Activated CD4-positive, alpha-beta T cell treated with anti-CD3 and anti-CD28 coated beads for 36 hours (primary cell): Measurements from ENCODE around the gene SLU7. TPM values are rescaled to one million over a fixed set of nuclear protein-coding genes. Genes with fewer than 3 reads are reported as not detected.

Experiments used
- ATAC-seq: fragments of 200-7000 bp; cut with Tn5 transposase; one replicate; pipeline ENCODE4 v1.10.0; 2021; ENCODE audit warnings: mild to moderate bottlenecking, moderate library complexity
- CTCF ChIA-PET: fragments of 350-600 bp; sonication (Branson Sonifier 250); formaldehyde crosslinking; loops from one replicate; lab custom pipeline; 2021; ENCODE audit warnings: antibody characterized with exemption; lab: Charles Lee
- POLR2A ChIA-PET: fragments of 350-600 bp; sonication (Branson Sonifier 250); formaldehyde crosslinking; loops from one replicate; lab custom pipeline; 2021; ENCODE audit warnings: antibody characterized with exemption, inconsistent platforms; lab: Charles Lee
- DNase-seq: peaks from one replicate; pipeline ENCODE4 v3.0.0-alpha.2; 2020
- H3K27ac Mint-ChIP-seq: one replicate; pipeline ENCODE4 v1.8.0; 2021; ENCODE audit warnings: mixed read lengths
- H3K27me3 Mint-ChIP-seq: one replicate; pipeline ENCODE4 v1.8.0; 2021; ENCODE audit warnings: mixed read lengths
- H3K36me3 Mint-ChIP-seq: one replicate; pipeline ENCODE4 v1.8.0; 2021; ENCODE audit warnings: low read depth, mixed read lengths
- H3K4me1 Mint-ChIP-seq: one replicate; pipeline ENCODE4 v1.8.0; 2021; ENCODE audit warnings: mixed read lengths
- H3K4me3 Mint-ChIP-seq: one replicate; pipeline ENCODE4 v1.8.0; 2021; ENCODE audit warnings: mild to moderate bottlenecking, moderate library complexity, mixed read lengths
- H3K9me3 Mint-ChIP-seq: one replicate; pipeline ENCODE4 v1.8.0; 2021; ENCODE audit warnings: low read depth, mixed read lengths
- intact Hi-C, 2 experiments: fragments of 100-400 bp; cut with DNase I in 1 of 2; cut with micrococcal nuclease in 1 of 2; formaldehyde crosslinking; loops; one replicate each; pipeline versions ENCODE4 v1.14.2 to v1.15.1; 2022 to 2024; cut with DNase I, micrococcal nuclease
- total RNA-seq, 2 experiments: library from RNA; stranded (reverse); gene quantifications; one replicate each; pipeline ENCODE4 v1.2.3, GENCODE V29; 2021

SLU7 gene
- total RNA-seq, 2 experiments from 2014 or later = 41.1 to 53.0 TPM

DNA sequence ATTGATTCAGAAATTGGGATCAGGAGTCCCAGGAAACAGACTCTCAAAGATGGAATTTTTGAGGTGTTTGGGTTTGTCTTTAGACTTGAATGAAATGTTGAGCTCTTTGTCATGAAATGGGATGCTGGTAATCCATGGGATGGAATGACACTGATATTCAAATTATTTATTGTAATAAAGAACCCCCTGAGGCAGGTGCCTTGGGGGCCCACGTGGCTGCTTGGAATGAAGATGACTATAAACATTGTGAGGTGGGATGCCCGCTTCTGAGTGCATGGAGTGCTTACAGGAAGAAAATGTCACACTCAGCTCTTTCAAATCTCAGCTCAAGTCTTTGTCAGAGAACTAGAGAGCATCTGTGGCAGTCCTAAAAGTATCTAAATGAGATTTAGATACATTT lies 38.8 kb downstream of the SLU7 start:
- H3K27ac Mint-ChIP-seq = no peak overlapping the region
- no peaks in the 10 kb centered on the region for H3K4me1 Mint-ChIP-seq
- H3K27me3 Mint-ChIP-seq = peaks cover 14% of the 10 kb centered on the region
- intact Hi-C loops = no loop called here
- H3K9me3 Mint-ChIP-seq = no peaks in the 10 kb centered on the region
- no peak overlapping the region for H3K4me3 Mint-ChIP-seq
- CTCF ChIA-PET = interaction anchor here (0.8 to 1.5 kb wide), 3 partner anchors 9 to 13 kb away, joined by 3 to 7 read pairs (median 5); no protein-coding TSS in a partner anchor
- DNase-seq = no peak
- no peak for ATAC-seq
- H3K36me3 Mint-ChIP-seq = no peaks in the 10 kb centered on the region
- POLR2A ChIA-PET = no interaction called here

DNA sequence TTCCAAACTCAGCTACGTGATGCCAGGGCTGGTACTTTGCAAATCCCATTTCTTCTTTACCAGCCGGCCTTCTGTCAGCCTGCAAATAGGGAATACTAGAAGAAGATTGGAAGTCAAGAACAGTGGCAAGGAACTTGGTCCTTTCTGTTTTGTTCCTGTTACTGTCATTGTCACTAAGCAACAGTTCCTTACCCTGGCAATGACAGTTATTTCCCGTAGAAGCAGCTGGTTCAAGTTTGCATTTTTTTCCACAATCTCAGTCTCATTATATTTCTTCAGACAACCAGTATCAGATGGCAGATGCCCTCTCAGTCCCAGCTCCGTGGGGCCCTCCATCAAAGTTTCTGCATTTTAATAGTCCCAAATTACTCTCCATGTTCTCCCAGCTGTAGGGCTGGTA lies 39.4 kb downstream of the SLU7 start:
- H3K9me3 Mint-ChIP-seq = no peaks in the 10 kb centered on the region
- no peak overlapping the region for H3K27ac Mint-ChIP-seq
- ChIA-PET CTCF (interaction anchor here (0.8 to 1.5 kb wide), 4 partner anchors 8 to 14 kb away, joined by 3 to 7 read pairs (median 4); no protein-coding TSS in a partner anchor), POLR2A (no interaction called here)
- H3K27me3 Mint-ChIP-seq = peaks cover 19% of the 10 kb centered on the region
- ATAC-seq (no peak), DNase-seq (no peak)
- no peaks in the 10 kb centered on the region for H3K4me1 Mint-ChIP-seq
- H3K4me3 Mint-ChIP-seq = no peak overlapping the region
- H3K36me3 Mint-ChIP-seq = no peaks in the 10 kb centered on the region
- intact Hi-C loops = no loop called here

DNA sequence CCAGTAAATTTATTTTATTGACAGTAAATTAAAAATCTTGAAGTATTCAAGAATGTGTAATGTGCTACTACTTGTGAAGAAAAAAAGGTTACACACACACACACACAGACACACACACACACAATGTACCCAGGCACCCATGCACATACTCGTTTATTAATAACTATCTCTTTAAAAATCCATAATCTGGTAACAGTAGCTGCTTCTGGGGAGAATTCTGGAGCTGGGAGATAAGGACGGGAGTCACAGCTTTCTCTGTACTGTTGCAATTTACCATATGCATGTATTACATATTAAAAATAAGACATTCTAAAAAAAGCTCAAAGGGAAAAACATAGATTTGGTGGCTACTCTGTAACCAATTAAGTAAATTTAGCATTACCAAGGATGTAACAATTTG lies 40.6 kb downstream of the SLU7 start:
- CTCF ChIA-PET = interaction anchor here (0.6 to 1.4 kb wide), 2 partner anchors 33 to 60 kb away, joined by 3 read pairs; no protein-coding TSS in a partner anchor
- no peaks in the 10 kb centered on the region for H3K4me1 Mint-ChIP-seq
- peaks cover 25% of the 10 kb centered on the region for H3K27me3 Mint-ChIP-seq
- H3K9me3 Mint-ChIP-seq = no peaks in the 10 kb centered on the region
- H3K27ac Mint-ChIP-seq = no peak overlapping the region
- ATAC-seq (no peak), DNase-seq (no peak)
- intact Hi-C loops = no loop called here
- POLR2A ChIA-PET = interaction anchor here (0.6 kb wide), 1 partner anchor 194 kb away, joined by 6 read pairs; no protein-coding TSS in a partner anchor
- H3K4me3 Mint-ChIP-seq = no peak overlapping the region
- no peaks in the 10 kb centered on the region for H3K36me3 Mint-ChIP-seq

DNA sequence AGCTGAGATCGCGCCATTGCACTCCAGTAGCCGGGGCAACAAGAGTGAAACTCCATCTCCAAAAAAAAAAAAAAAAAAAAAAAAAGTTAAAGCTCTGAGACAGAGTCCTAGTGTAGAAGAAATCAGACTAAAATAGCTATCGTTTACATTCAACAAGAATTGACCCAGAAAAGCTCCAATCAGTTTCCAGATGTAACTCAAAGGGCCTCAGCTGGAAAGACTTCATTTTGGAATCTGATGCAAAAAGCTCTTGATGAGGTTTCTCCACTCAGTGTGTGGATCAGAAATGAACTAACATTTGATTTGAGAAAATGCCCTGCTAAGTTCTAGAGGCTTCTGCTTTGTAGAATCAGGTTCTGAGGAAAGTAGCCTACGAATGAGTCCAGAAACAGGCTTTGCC lies 41.2 kb downstream of the SLU7 start:
- Mint-ChIP-seq H3K9me3 (no peaks in the 10 kb centered on the region), H3K4me1 (no peaks in the 10 kb centered on the region), H3K27ac (no peak overlapping the region), H3K27me3 (peaks cover 30% of the 10 kb centered on the region), H3K36me3 (no peaks in the 10 kb centered on the region), H3K4me3 (no peak overlapping the region)
- ChIA-PET CTCF (interaction anchor here (0.6 to 2.4 kb wide), 3 partner anchors 13 to 79 kb away, joined by 3 to 9 read pairs (median 4); no protein-coding TSS in a partner anchor), POLR2A (no interaction called here)
- intact Hi-C loops = no loop called here
- DNase-seq (no peak), ATAC-seq (no peak)

DNA sequence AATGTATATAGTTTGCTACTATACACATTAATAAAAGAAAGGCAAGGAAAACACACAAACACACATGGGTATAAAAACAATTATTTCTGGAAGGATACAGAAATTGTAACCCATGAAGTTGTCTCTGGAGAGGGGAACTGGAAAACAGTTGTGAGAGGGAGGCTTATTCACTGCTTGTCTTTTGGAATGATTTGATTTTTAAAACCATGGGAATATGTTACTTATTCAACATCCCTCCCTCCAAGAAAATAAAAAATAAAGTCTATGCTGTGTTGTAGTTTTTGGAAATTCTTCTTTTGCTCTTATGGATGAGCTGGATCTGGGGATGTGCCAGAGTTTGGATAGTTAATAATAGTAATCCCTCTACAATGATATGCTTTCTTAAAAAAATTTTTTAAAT lies 42.5 kb downstream of the SLU7 start:
- DNase-seq = no peak
- Mint-ChIP-seq H3K27ac (no peak overlapping the region), H3K27me3 (peaks cover 35% of the 10 kb centered on the region), H3K4me1 (no peaks in the 10 kb centered on the region), H3K9me3 (no peaks in the 10 kb centered on the region), H3K4me3 (no peak overlapping the region), H3K36me3 (no peaks in the 10 kb centered on the region)
- POLR2A ChIA-PET = interaction anchor here (0.7 kb wide), 1 partner anchor 39 kb away, joined by 10 read pairs; no protein-coding TSS in a partner anchor
- ATAC-seq = no peak
- intact Hi-C loops = no loop called here
- CTCF ChIA-PET = interaction anchor here (2.4 kb wide), 1 partner anchor 15 kb away, joined by 9 read pairs; no protein-coding TSS in a partner anchor

DNA sequence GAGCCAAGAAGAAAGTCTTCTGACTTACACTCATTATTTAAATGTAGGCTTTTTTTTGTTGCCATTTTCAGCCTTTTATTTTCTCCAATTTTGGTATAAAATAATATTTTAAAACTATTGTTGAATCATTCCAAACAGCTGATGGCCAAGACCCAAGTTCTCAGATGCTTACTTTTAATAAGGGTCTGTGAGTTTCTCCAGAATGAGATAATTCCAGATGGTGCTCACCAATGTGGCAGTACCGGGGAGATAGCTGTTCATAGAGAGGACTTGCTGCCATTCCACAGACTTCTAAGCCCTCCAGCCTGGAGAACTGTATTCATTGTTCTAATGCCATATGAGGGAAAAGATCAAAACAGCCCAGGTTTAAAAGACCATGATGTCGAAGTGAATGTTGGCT lies 43.2 kb downstream of the SLU7 start:
- Mint-ChIP-seq H3K27me3 (peaks cover 42% of the 10 kb centered on the region), H3K4me1 (peaks cover 3% of the 10 kb centered on the region), H3K36me3 (no peaks in the 10 kb centered on the region), H3K4me3 (no peak overlapping the region), H3K27ac (no peak overlapping the region), H3K9me3 (no peaks in the 10 kb centered on the region)
- POLR2A ChIA-PET = no interaction called here
- DNase-seq (no peak), ATAC-seq (no peak)
- intact Hi-C loops = no loop called here
- CTCF ChIA-PET = interaction anchor here (0.6 to 2.4 kb wide), 2 partner anchors 15 to 1330 kb away, joined by 3 to 9 read pairs; no protein-coding TSS in a partner anchor

- peaks cover 44% of the 10 kb centered on the region for H3K27me3 Mint-ChIP-seq
- ChIA-PET CTCF (interaction anchor here (2.4 kb wide), 1 partner anchor 16 kb away, joined by 9 read pairs; no protein-coding TSS in a partner anchor), POLR2A (no interaction called here)
- no peaks in the 10 kb centered on the region for H3K36me3 Mint-ChIP-seq
- ATAC-seq (no peak), DNase-seq (no peak)
- H3K27ac Mint-ChIP-seq = no peak overlapping the region
- no peak overlapping the region for H3K4me3 Mint-ChIP-seq
- intact Hi-C loops = no loop called here
- H3K9me3 Mint-ChIP-seq = no peaks in the 10 kb centered on the region
- H3K4me1 Mint-ChIP-seq = peaks cover 5% of the 10 kb centered on the region
These were observed 43.7 kb downstream of the SLU7 start for GRCh38 chr5:160375166-160375565.

DNA sequence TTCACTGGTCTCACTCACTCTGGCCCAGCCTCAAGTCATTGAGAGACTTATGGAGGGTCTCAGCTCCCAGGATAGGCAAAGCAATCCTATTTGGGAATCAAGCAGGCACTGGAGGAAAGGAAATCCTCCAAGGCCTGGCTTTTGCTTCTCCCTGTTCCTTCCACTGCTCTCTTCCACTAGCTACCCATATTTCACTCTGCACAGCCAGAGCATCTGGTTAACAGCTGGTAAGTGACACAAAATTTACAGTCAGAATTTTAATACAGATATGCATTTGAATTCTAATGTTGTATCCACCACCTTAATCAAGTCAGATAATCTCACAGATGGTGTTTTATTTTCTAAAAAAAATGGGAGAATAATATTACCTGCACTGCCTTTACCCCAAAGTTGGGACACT lies 47.6 kb downstream of the SLU7 start:
- POLR2A ChIA-PET = no interaction called here

DNA sequence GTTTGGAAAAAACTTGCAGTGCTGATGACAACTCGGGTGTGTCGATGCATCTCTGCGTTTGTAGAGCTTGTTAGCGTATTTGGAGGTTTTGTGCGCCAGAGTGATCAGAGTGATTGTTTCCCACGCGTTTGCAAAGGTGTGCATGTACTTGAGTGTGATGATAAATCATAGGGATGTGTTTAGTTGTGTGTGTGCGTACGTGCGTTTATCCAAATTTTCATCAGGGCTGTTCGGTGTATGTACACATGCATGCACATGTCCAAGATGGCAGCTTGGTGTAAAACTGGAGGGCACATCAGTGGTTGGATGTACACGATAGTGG lies 48.2 kb downstream of the SLU7 start:
- Mint-ChIP-seq H3K36me3 (no peaks in the 10 kb centered on the region), H3K4me1 (peaks cover 11% of the 10 kb centered on the region), H3K9me3 (no peaks in the 10 kb centered on the region), H3K27me3 (peaks cover 67% of the 10 kb centered on the region), H3K27ac (no peak overlapping the region), H3K4me3 (peak overlapping the region; percentile 37)
- CTCF ChIA-PET = interaction anchor here (0.6 to 0.8 kb wide), 3 partner anchors 18 to 351 kb away, joined by 3 to 4 read pairs (median 4); no protein-coding TSS in a partner anchor
- POLR2A ChIA-PET = no interaction called here
- DNase-seq (no peak), ATAC-seq (no peak)
- intact Hi-C loops = no loop called here

More for the DNA sequence above, 47.6 kb downstream of the SLU7 start:
- no peak for ATAC-seq
- H3K27ac Mint-ChIP-seq = no peak overlapping the region
- CTCF ChIA-PET = interaction anchor here (0.6 to 0.7 kb wide), 4 partner anchors 9 to 352 kb away, joined by 3 to 4 read pairs (median 3); no protein-coding TSS in a partner anchor
- no peaks in the 10 kb centered on the region for H3K9me3 Mint-ChIP-seq
- H3K36me3 Mint-ChIP-seq = no peaks in the 10 kb centered on the region
- no peak for DNase-seq
- peak overlapping the region; percentile 37 for H3K4me3 Mint-ChIP-seq
- H3K27me3 Mint-ChIP-seq = peaks cover 66% of the 10 kb centered on the region
- H3K4me1 Mint-ChIP-seq = peaks cover 11% of the 10 kb centered on the region
- intact Hi-C loops = no loop called here

DNA sequence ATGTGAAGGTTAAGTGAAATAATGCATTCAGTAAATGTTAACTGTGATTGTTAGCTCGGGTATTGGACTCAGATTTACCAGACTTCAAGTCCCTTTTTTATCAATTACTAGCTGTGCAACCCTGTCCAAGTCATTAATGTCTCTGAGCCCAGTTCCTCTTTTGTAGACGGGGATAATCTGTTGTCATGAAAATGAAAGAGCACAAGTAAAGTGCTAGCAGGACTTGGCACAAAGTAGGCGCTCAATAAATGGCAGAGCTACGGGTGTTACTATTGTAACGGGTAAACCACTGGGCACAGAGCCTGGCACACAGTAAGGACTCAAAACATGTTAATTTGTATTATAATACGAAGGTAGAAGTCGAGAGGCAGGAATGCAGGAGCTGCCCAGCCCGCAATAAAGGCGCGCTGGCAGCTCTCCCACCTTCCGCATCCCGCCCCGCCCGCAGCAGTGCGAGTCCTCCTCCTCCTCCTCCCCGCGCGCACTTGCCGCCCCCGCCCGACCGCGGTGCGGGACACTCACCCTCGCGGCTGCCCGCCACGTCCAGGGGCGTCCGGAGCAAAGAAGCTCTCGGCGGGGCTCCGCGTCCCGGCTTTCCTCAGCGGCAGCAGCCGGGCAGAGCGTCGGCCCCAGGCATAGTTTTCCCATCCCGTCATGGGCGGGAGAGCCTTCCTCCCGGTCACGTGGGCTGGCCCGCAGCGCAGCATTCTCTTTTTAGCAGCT lies 48.7 kb downstream of the SLU7 start, which contains the start of gene C1QTNF2:
Gene C1QTNF2, minus strand, starts transcription at position 637 of the 723 bp plus-strand sequence. CDS start 15,615 bp downstream, outside the sequence.
- Mint-ChIP-seq H3K4me1 (peaks cover 11% of the 10 kb centered on the region), H3K4me3 (peak within 1 kb of the TSS; percentile 37), H3K27ac (no peak within 1 kb of the TSS), H3K36me3 (no peaks in the 10 kb centered on the region), H3K9me3 (no peaks in the 10 kb centered on the region), H3K27me3 (peaks cover 64% of the 10 kb centered on the region)
- ChIA-PET CTCF (interaction anchor here (0.8 to 0.9 kb wide), 3 partner anchors 9 to 25 kb away, joined by 3 to 4 read pairs (median 4); no protein-coding TSS in a partner anchor), POLR2A (no interaction called here)
- intact Hi-C loops = no loop called here
- ATAC-seq (peak; percentile 70), DNase-seq (peak; percentile 46)

DNA sequence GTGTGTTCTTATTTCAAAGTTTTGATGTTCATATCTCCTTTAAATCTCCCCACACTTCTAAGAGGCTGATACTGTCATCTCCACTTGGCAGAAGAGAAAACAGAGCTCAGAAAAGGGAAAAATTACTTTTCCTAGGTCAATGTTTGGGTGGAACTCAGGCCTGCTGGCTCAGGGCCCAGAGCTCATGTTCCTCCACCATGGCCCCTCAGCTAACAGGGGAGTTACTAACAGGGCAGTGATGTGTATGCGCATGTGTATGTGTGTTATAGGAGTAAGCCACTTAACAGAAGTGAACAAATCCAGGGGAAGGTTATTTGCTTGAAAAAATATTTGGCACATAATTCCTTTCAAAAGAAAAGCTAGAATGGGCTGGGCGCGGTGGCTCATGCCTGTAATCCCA lies 51.0 kb downstream of the SLU7 start:
- no peaks in the 10 kb centered on the region for H3K36me3 Mint-ChIP-seq
- peaks cover 11% of the 10 kb centered on the region for H3K4me1 Mint-ChIP-seq
- no peak overlapping the region for H3K4me3 Mint-ChIP-seq
- intact Hi-C loops = no loop called here
- peaks cover 52% of the 10 kb centered on the region for H3K27me3 Mint-ChIP-seq
- no peaks in the 10 kb centered on the region for H3K9me3 Mint-ChIP-seq
- DNase-seq = no peak
- POLR2A ChIA-PET = no interaction called here
- CTCF ChIA-PET = no interaction called here
- H3K27ac Mint-ChIP-seq = no peak overlapping the region
- no peak for ATAC-seq
